Activated CD8-positive, alpha-beta memory T cell treated with anti-CD3 and anti-CD28 coated beads for 1 hour (primary cell): ENCODE data around the gene NAPG.
"Not testable (repeated sequence)": the region's sequence is repeated elsewhere in the genome, so short reads cannot be mapped to it uniquely, and the experiment has no call there.

Experiments
- DNase-seq, 2 donors: peaks; one replicate each; pipeline ENCODE4 v3.0.0-alpha.2; 2020; ENCODE audit warnings: low read depth in 1 of 2; ENCODE audit errors: extremely low read depth in 1 of 2

Gene NAPG

DNA sequence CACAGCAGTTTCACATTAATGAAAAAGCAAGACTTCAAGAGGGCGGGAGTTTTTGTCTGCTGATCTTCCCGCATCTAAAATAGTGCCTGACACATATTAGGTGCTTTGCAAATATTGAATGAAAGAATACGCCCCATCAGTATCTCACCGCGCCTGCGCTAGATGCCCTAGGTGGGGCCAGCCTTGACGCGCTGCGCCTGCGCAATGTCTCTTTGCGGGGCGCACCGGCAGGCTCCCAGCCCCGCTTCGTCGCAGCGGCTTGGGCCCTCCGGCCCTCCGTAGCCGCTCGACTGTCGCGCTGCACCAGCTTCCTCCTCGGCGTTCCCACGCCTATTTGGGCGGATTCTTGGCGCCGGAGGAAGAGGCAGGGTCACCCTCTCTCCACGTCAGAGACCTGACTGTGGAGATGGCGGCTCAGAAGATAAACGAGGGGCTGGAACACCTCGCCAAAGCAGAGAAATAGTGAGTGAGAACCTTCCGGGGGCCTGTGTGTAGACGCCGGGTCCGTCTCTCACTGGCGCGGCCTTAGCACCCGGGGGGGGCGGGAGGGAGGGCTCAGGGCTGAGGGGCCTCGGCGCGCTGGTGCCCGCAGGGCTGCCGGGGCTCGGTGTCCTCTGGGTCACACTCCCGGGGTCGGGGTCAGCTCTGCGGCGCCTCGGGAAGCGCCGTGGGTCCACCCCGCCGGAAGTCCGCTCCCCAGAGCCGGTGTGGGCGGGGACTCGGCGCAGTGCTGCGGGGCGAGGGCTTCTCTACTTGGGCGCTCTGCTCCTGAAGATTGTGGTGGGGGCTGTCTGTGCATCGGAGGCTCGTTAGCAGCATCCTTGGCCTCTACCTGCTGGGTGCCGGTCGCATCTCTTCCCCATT, at the start of gene NAPG:
NAPG (plus strand) TSS at position 331 of the 864 bp plus-strand sequence; CDS start at position 407, 76 bp downstream.
- DNase-seq: peak; percentile 77 to 83

DNA sequence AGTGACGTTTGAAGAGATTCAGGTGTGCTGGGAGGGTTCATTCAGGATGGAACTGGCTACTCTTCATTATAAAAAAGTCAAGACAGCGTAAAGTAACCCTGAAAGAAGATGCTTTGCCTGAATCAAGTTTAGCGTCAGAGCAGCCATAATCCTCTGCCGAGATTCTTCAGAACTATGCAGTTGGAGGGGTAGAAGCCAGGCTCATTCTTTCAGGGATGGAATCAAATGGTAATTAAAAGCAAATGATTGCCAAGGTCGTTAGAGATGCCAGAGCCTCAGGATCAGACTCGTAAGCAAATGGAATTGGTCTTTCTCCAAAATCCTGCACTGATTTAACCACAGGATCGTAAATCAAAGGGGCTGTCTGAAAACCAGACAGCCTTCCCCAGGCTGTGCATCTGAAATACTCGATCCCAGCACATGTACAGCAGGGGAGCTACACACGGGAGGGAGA, 49.5 kb upstream of the NAPG start:
- DNase-seq: no peak

DNA sequence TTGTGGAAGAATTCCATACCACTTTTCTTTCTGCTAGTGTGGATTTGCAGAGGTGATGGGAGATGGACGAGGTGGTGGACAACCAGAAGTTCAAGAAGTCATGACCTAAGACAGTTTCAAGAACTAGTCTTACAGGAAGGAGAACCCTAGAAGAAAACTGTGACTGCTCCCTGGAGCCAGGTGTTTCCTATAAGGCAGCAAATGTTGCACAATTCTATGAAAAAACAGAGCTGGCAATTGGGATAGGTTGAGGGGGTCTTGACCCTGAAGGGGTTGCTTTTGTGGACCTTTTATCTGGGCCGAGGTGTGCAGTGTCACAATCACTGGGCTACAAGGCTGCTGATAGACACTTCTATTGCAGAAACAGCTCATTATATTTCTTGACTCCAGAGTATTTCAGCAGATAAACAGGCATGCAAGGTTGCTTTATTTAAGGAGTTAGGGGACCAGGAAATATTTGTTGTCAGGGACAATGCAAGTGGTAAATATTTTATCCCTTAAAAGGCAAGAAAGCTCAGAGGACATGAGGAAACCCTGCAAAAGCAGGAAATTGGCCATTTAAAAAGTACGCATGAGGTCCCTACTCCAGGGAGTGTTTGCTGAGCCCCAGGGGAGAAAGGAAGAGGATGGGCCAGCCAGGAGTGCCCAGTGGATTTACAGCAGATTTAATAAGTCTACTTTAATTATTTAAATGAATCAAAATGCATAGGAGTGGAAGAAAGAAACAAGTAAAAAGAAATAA, 48.5 kb upstream of the NAPG start:
- DNase-seq: no peak

DNA sequence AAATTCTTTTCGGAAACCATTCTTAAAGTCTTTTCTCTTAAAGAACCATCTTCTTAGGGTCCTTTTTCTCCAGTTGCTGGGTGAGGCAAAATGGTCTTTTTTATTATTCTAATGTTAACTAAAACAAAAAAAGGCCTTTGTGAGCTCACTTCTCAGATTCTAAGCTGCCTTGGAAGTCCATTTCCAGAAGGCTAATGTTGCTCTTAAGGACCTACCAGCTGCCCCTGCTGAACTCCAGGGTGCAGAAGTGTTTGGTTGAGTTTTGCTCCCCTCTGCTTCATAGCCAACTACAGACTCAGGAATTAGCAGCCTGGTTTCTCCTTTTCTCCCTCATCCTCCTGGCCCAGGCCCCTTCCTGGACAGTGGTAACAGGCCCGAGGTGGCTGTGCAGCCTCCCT, 48.0 kb upstream of the NAPG start:
- no peak for DNase-seq

DNA sequence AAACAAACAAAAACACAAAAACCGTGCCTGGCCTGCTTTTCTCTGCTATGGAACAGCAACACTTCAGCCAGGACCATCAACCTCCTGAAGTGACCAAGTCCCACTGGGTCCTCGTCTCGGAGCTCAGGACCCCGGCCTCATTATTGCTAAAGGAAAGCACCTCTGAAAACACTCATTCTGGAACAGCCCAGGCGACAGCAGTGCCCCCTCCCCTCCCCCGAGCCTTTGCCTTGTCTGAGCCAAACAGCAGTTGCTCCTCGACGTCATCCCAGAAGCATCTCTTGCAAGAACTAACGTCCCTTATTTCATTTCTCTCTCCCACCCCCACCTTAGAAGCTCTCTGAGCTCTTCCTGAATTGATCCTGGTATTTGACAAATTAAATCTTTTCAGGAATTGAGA, 44.0 kb upstream of the NAPG start:
- no peak for DNase-seq

DNA sequence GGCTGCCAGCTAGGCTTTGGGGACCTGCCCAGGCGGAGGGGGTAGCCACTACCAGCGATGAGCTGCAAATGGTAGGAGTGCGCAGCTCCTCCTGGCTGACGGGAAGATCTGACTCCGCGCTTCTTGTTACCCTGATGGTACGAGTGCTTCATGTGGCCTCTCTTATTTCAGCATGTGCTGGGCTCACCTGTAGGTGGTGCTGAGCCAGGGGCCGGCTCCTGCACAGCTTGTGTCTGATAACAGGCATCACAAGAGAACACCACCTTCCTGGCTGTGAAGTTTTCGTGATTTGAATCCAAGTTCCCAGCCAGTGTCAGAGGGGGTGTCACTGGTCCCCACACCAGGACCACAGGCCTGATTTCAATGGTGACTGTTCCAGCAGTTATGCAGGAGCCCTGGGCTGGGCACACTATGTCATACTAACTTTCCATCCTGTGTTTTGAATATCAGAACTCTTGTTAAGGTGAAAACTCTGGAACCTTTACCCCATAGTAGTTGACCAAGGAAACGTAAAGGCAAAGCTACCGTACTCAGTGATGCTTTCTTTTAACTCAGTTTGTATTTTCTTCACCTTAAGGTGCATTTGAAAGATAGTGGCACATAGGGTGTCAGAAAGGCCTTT, 43.4 kb upstream of the NAPG start:
- DNase-seq: no peak

DNA sequence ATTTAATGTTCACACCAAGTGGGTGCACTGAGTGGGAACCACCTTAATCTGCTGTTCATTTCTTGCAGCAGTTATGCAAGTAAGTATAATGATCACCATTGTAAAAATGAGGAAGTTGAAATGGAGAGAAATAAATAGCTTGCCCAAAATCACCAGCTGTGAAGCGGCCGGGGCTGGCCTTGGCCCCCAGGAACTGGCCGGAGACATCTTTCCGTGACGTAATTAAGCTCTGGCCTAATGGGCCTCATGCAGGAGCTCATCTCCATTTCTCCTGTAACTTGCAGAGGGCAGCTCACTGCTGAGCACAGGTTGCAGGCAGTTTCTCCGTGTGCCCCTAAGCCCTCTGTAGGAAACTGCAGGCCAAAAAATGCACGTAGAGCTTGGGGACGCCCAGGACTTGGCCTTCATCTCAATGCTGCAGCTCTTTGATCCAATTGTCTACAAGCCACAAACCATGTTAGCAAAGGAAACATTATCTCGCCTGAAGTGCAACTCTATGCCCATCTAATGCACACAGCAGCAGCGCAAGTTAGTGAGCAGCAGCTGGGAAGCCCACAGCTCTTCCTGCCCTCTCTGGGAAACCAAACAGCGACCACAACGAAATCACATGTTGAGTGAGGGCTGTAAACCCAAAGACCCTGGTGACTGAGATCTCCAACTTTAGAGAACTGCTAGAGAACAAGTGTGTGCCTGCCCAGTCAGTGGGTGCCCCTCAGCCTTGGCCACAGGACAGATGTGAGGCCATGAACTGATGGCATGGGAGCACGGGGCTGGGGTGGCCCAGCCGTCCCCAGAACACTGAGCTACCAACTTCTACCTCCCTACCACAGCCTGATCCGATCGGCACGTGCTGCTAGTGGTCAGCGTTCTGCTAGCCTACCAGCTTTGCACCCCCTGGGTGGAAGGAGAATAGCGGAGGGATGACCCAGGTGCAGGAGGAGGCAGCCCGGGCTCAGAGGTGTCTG, 42.6 kb upstream of the NAPG start:
- DNase-seq: no peak

DNA sequence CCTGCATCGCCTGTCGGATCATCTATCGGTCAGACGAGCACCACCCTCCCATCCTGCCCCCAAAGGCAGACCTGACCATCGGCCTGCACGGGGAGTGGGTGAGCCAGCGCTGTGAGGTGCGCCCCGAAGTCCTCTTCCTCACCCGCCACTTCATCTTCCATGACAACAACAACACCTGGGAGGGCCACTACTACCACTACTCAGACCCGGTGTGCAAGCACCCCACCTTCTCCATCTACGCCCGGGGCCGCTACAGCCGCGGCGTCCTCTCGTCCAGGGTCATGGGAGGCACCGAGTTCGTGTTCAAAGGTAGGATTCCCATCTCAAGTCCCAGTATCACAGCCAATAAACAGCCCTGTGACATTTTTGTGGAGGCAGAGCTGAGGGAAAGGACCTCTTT, 40.4 kb upstream of the NAPG start:
- DNase-seq: no peak

DNA sequence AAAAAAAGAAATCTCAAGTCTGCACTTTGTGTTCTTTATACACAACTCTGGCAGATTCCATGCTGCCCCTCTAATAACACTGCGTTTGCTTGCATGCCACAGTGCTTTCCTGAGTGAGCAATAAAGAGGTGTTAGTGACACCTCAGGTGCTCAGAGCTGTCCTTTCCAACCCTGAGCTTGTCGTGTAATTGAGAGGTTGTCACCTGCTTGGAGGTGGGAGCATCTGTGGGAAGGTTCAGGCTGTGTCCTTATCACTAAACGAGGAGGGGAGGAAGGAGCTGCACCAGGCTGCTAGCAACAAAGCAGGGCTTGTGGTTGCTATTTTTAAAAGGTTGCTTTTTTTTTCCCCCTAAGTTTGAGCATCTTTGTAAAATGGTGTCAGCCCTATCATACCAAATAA, 39.5 kb upstream of the NAPG start:
- DNase-seq: no peak

DNA sequence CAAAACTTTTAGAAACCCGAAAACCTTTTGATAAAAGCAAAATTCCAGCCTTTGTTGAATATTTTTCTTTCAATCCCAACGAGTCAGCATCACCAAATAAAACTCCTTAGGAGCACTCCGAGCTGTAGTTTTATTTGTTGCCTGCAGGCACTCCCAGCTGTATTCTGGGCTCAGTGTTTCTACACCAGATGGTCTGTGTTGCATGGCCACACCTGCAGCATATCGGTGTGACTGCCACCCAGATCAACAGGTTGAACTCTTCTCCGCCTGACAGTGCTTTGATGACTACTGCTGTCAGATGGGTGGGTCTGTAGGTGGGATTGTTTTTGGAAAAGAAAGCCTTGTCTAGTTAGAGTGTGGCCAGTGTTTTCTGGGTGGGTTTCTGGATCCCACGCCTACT, 38.7 kb upstream of the NAPG start:
- DNase-seq: no peak

DNA sequence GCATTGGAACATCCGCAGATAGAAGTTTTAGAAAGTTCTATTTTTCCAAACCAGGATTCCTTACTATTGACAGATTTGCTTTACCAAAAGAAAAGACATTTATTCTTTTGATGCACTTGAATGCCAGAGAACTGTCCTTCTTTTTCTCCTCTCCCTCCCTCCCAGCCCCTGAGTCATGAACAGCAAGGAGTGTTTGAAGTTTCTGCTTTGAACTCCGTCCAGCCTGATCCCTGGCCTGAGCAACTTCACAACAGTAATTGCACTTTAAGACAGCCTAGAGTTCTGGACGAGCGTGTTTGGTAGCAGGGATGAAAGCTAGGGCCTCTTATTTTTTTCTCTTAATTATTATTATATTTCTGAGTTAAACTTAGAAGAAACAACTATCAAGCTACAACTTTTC, 37.8 kb upstream of the NAPG start:
- DNase-seq: no peak

DNA sequence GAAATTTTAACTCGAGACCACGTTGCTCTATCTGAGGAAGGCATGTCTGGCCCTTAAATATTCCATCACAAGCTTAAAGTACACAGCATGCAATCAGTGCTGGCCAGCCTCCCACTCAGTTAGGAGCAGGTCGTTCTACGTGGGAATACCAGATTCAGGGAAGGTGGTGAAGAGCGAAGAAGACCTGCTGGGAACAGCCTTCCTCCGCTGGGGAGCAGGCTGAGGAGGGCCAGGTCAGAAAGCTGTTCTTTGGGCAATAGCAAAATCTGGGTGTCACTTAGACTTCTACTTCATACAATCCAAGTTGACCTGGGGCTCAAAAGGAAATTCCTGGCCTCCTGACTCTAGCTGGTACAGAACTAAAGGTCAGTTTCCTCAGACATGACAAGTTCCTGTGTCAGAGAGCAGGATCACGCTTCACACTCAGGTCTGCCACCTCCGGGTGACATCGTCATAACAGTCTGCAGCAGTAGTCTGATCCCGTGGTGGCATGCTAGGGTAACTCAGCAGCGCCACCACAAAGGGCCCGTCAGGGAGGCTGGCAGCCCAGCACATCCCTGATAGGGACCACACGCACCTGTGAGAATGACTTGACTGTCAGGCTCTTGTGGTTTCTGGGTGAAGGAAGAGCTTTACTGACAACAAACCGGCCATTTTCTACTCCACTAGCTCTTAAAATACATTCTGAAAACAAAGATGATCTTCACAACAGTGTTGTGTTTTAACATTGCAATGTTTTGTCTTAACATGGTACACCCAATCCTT, 35.2 kb upstream of the NAPG start:
- peak; percentile 21 to 24 for DNase-seq

DNA sequence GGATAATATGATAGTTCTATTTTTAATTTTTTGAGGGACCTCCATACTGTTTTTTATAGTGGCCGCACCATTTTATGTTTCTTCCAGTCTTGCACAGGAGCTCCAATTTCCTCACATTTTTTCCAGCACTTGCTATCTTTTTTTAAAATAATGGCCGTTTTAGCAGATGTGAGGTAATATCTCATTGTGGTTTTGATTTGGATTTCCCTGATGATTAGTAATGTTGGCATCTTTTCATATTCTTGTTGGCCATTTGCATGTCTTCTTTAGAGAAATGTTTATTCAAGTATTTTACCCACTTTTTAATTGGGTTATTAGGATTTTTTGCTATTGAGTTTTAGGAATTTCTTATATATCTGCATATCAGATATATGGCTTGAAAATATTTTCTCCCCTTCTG, 29.9 kb upstream of the NAPG start:
- no peak for DNase-seq

DNA sequence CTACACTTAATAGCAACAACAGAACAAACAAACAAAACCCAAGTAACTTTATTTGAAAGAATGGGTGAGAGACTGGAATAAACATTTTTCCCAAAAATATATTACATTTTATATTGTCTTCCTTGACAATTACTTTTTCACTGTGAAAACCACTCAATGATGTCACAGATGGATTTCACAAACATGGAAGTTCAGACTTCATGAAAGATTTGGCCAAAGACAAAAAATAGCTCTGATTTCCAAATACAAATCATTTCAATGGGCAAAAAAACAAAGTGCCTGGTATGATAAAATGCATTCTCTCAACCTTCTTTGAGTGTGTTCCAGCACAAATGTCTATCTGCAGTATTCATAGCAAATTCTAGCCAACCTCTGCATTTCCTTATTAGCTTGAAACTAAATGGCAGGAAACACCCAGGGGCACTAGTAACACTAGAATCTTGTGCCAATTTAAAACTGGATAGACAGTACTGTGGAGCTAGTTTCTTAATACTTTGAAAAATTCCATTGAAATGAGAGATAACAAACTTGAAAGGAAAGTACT, 28.5 kb upstream of the NAPG start:
- DNase-seq: no peak

DNA sequence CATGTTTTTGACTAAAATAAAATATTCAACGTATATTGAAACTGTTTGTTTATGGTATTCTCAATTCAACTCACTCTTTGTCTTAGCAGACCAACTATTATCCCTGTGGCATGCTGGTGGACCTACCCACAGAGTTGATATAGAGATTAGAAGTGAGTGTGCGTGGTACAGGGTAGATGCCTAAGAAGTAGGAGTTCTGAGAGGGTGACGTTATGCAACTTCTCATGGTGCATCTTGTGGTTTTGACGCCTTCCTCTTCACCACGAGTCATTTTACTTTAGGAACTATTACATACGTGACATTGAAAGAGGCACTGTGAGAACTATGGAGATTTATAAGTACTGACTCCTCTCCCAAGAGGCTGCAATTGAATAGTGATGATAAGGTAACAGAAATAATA, 26.6 kb upstream of the NAPG start:
- DNase-seq: no peak

DNA sequence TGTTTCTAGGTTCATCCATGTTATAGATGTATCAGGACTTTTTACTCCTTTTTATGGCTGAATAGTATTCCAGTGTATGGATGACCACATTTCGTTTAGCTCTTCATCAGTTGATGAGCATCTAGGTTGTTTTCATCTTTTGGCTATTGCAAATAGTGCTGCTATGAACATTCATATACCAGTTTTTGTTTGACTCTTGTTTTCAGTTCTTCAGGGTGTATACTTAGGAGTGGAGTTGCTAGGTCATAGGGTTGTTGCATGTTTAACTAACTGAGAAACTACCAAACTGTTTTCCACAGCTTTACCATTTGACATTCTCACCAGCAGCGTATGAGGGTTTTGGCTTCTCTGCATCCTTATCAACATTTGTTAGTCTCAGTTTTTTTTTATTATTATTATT, 25.8 kb upstream of the NAPG start:
- no peak for DNase-seq

DNA sequence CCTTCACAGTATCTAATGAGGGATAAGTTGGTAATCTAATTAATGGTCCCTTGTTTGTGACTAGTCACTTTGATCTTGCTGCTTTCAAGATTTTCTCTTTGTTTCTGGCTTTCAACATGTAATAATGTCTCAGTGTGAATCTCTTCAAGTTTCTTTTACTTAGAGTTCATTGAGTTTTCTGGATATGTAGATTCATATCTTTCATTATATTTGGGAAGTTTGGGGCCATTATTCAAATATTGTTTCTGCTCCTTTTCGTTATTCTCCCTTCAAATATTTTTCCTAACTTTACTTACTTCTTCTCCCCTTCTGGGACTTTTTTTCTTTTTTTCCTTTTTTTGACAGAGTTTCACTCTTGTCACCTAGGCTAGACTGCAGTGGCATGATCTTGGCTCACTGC, 21.1 kb upstream of the NAPG start:
- DNase-seq: no peak

DNA sequence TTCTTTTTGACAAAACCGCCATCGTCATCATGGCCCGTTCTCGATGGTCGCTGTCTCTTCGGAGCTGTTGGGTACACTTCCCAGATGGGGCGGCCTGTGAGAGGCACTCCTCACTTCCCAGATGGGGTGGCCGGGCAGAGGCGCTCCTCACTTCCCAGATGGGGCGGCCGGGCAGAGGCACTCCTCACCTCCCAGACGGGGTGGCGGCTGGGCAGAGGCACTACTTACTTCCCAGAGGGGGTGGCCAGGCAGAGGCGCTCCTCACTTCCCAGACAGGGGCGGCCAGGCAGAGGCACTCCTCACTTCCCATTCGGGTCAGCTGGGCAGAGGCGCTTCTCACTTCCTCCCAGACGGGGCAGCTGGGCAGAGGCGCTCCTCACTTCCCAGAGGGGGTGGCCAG, 19.9 kb upstream of the NAPG start:
- not testable (repeated sequence) for DNase-seq

DNA sequence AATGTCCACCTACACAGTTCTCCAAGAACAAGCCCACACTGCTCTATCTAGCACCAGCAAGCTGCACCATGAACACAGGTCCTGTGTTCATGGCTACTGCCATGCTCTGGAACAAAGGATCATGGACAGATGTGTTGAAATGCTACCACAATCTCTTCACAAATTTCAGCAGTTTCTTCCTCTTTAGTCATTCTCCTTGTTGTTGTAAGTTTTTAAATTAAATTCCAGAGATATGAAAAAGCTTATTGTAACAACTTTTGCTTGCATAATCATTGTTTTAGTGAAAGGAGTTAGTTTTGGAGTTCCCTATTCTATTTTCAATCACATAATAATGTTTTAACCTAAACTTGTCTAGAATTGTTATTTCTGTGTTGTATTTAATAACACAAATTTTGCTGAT, 17.2 kb upstream of the NAPG start:
- DNase-seq: no peak

DNA sequence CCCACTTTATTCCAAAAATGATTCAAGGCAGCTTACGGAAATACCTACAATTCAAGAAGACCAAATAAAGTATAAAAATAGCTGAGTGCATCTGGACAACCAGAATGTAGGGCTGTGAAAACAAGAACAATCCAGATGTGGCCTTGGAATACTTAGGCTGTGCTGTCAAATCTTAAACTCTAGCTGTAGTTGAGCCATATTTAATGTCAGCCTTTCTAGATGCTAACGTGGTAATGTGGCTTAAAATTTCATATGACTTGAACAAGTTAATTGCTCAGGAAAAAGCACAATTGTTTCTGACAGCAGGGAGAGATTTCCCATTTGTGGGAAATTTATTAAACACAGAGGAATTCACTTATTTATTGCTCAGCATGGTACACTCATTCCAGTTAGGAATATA, 14.6 kb upstream of the NAPG start:
- DNase-seq: no peak
